ENCODE data around the gene E2F7.

E2F7 gene

GRCh38 chr12:77032406-77032805 is 33.0 kb downstream of the E2F7 start:
- in situ Hi-C loops (cut with HindIII; ENCODE audit: low sequenced_read_pairs) = no loop called here
- DNase-seq (ENCODE audit: low read depth) = no peak
- no peak overlapping the region for H3K4me3 ChIP-seq (ENCODE audit: low read depth, low read length)
- no peak for TF ChIP-seq CTCF (IDR thresholded peaks at IDR 0.05; ENCODE audit: low read depth, low read length, missing control alignments)

GRCh38 chr12:77031745-77032144 is 33.6 kb downstream of the E2F7 start:
- no peak overlapping the region for H3K4me3 ChIP-seq (ENCODE audit: low read depth, low read length)
- in situ Hi-C loops (cut with HindIII; ENCODE audit: low sequenced_read_pairs) = no loop called here
- DNase-seq (ENCODE audit: low read depth) = no peak
- no peak for TF ChIP-seq CTCF (IDR thresholded peaks at IDR 0.05; ENCODE audit: low read depth, low read length, missing control alignments)

- in situ Hi-C loops (cut with HindIII; ENCODE audit: low sequenced_read_pairs) = no loop called here
- DNase-seq (ENCODE audit: low read depth) = no peak
- no peak overlapping the region for H3K4me3 ChIP-seq (ENCODE audit: low read depth, low read length)
- TF ChIP-seq CTCF (IDR thresholded peaks at IDR 0.05; ENCODE audit: low read depth, low read length, missing control alignments) = no peak
Observed at GRCh38 chr12:77025782-77026314, 39.5 kb downstream of the E2F7 start.

- no peak overlapping the region for H3K4me3 ChIP-seq (ENCODE audit: low read depth, low read length)
- DNase-seq (ENCODE audit: low read depth) = no peak
- in situ Hi-C loops (cut with HindIII; ENCODE audit: low sequenced_read_pairs) = no loop called here
- TF ChIP-seq CTCF (IDR thresholded peaks at IDR 0.05; ENCODE audit: low read depth, low read length, missing control alignments) = no peak
Observed at GRCh38 chr12:77023501-77023900, 41.9 kb downstream of the E2F7 start.

- H3K4me3 ChIP-seq (ENCODE audit: low read depth, low read length) = no peak overlapping the region
- TF ChIP-seq CTCF (IDR thresholded peaks at IDR 0.05; ENCODE audit: low read depth, low read length, missing control alignments) = no peak
- in situ Hi-C loops (cut with HindIII; ENCODE audit: low sequenced_read_pairs) = no loop called here
- no peak for DNase-seq (ENCODE audit: low read depth)
Observed at GRCh38 chr12:77019920-77020319, 45.4 kb downstream of the E2F7 start.

GRCh38 chr12:77016606-77017005 is 48.8 kb downstream of the E2F7 start:
- no peak overlapping the region for H3K4me3 ChIP-seq (ENCODE audit: low read depth, low read length)
- in situ Hi-C loops (cut with HindIII; ENCODE audit: low sequenced_read_pairs) = no loop called here
- no peak for DNase-seq (ENCODE audit: low read depth)
- no peak for TF ChIP-seq CTCF (IDR thresholded peaks at IDR 0.05; ENCODE audit: low read depth, low read length, missing control alignments)

- DNase-seq (ENCODE audit: low read depth) = no peak
- H3K4me3 ChIP-seq (ENCODE audit: low read depth, low read length) = no peak overlapping the region
- TF ChIP-seq CTCF (IDR thresholded peaks at IDR 0.05; ENCODE audit: low read depth, low read length, missing control alignments) = no peak
- in situ Hi-C loops (cut with HindIII; ENCODE audit: low sequenced_read_pairs) = no loop called here
Observed at GRCh38 chr12:77013091-77013490, 52.3 kb downstream of the E2F7 start.

All from astrocyte of the cerebellum (primary cell).